ENCODE data around the gene EXD3.

EXD3 gene

DNA sequence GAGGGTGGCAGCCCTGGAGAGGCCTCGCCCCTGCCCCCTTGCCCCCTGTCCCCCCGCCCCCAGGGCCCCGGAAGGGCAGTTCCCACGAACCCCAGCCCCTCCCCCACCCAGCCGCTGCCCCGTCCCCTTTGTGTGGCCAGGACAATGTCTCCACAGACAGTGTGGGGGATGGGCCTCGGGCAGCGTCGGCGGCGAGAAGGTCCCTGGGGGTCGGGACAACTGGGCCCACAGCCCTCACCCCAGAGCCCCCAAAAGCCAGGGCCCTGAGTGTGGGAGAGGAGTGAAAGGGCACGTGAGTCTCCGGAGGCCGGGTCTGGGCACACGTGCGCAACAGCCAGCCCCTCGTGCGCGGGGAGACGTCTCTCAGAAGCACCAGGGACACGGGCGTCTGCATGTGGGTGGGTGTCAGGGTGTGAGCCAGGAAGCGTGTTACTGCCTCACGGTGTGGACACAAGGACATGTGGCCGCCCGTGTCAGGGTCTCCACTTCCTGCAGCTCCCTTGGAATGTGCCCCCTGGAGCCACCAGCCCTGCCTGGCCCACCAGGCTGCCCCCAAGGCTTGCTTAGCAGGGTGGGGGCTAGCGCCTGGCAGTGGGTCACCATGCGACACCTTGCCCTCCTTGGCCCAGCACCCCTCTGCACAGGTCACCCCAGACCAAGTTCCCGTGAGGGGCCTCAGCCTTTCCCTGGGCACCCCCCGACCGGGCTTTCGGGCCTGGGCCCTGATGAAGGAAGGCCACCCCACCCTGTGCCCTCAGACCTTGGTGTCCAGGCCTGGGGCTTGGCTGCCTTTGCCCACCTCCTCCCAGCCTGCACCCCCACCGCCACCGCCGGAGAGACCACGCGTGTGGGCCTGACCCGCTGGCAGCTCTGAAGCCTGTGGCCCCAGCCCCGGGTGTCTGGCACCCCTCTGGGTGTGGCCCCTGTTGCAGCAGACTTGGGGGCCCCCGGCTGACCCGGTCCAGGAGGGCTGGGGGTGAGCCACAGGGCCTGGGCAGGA is 108.1 kb downstream of the EXD3 start:
- DNase-seq = no peak

GRCh38 chr9:137313956-137314560 is 108.9 kb downstream of the EXD3 start:
- no peak for DNase-seq

DNA sequence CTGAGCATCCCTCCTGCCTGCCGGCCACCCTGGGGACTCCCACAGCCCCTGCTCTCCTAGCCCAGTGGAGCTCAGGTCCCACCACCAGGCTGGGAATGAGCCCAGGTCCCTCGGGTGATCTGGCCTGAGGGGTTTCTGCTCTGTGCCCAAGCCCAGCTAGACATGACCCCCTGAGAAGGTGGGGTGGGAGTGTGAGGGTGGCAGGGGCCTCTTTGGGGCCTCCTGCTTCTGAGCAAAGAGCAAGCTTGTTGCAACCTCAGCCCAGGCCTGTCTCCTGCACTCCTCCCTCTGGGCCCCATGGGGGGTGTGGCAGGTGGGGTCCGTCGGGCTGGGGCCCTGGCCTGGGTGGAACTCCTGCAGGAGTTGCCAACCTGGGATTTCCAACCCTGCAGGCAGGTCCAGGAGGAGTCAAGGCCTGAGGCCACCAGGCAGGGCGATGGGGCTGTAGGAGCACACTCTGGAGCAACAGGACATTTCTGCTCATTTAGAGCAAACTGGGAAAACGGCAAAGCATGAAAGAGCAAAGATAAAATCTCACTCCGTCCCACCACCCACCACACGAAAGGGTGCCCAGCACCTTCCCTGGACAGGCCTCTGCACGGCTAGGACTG is 109.5 kb downstream of the EXD3 start:
- DNase-seq = no peak

- DNase-seq = no peak
Measured at GRCh38 chr9:137312852-137313325, 110.1 kb downstream of the EXD3 start.

GRCh38 chr9:137311986-137312851 is 110.7 kb downstream of the EXD3 start:
- DNase-seq = no peak

DNA sequence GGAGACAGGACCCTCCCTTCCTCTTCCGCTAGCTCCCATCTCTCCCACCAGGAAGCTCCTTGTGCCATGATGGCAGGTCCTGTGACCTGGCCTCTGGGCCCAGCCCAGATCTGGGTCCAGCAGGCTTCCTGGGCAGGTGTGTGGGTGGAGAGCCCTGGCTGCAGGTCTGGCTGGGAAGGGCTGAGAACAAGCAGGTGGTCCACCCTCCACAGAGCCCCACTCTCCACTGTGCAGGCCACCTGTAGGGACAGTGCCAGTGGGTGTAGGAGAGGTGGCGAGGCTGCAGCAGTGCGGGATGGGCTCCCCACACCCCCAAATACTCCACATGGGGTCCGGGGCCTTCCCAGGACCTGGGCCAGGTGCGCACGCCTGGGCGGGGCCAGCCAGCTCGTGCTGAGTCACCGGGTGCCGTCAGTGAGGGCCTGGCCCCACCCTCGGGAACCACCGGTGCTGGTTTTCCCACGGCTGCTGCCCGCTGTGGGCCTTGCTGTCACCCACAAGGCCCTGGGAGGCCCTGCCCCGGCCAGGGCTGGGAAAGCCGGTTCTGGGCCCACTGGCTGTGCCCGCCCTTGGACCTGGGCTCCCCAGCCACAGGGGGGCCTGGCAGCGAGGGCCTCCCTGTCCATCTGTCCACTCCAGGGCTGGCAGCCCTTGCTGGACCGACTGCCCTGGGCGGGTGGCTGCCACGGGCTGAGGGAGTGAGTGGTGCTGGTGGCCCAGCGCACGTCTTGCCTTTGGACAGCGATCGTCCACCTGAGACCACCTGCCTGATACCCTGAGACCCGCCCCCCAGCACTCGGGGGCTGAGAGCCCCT is 111.6 kb downstream of the EXD3 start:
- DNase-seq = no peak

DNA sequence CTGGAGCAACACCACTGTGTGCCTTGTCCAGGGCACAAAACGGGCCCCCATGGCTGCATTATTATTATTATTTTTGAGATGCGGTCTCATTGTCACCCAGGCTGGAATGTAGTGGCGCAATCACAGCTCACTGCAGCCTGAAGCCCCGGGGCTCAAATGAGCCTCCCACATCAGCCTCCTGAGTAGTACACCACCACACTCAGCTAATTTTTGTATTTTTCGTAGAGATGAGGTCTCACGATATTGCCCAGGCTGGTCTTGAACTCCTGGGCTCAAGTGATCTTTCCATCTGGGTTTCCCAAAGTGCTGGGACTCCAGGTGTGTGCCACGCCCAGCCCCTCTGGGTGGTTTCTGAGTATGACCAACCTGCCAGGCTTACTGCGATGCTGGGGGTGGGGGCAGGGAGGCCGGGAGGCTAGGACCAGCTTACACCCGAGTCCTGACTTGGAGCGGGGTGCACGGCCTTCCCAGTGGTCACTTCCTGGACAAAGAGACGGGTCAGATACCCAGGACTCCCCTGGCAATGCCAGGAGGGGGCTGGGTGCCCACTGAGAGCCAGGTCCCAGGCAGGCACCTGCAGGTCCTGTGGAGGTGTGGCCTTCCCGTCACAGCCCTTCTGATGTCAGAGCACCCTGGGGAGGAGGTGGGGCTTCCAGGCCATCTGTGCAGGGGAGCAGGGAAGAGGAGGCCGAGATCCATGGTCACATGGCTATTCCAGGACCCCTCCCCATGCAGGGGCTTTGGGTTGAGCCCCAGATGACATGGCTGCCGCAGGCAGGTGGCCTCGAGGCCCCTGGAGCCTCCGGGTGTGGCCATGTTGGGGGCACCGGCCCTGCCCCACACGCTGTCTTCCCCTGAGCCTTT is 112.5 kb downstream of the EXD3 start:
- no peak for DNase-seq

DNA sequence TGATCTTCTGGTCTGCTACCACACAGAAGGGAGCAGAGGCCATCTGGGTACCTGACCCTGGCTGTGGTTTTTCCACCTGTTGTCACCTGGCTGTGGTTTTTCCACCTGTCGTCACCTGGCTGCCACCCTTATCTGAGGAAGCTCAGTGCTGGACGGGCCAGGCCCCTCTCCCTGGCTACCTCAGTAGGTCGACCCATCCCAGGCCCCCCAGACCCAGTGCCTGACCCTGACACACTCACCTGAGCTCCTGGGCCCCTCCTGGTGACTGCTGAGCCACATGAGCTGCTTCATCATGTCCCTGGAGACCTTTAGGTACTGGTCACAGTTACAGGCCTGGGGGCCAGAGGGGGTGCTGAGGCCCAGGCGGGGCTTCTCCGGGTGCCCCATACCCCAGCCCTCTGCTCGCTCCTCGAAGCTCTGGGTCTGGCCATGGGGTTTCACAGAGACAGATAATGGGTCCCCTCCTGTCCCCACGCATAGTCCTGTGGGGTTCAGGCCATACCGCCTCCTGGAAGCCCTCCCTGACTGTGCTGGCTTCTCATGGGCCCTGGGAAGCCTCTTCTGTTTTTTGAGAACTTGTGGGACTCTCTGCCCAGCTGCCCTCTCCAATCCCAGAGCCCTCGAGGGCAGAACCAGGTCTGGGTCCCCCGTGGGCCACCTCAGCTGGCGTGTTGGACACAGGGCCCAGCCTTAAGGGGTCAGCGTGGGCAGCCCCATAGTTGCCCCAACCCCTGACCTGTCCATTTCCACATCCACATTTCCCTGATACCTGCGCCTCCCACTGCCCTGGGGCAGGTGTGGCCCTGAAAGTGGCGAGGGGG is 113.4 kb downstream of the EXD3 start:
- no peak for DNase-seq

DNA sequence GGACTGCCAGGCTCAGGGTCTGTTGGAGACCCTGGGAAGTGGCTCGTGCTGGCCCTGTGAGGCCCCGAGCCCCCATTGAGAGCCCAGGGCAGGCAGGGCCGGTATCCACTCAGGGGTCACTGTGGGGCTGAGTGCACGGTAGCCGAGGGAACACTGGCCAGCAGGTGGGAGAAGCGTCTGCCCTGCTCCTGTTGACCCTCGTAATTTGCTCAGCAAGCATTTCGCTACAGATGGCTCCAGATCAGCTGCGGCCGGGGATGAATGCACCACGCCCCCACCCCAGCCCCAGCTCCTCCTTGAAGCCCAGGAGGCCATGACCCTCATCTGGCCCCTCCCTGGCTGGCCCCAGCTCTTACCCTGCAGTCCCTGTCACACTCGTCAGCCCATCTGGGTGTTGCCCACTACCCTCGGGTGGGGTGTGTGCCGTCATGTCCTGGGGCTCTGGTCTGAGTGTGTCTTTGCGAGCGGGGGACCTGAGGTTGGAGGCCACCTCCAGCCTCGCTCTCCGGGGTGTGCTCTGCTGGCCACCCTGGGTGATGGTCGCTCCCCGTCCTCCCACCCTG is 114.8 kb downstream of the EXD3 start:
- no peak for DNase-seq

DNA sequence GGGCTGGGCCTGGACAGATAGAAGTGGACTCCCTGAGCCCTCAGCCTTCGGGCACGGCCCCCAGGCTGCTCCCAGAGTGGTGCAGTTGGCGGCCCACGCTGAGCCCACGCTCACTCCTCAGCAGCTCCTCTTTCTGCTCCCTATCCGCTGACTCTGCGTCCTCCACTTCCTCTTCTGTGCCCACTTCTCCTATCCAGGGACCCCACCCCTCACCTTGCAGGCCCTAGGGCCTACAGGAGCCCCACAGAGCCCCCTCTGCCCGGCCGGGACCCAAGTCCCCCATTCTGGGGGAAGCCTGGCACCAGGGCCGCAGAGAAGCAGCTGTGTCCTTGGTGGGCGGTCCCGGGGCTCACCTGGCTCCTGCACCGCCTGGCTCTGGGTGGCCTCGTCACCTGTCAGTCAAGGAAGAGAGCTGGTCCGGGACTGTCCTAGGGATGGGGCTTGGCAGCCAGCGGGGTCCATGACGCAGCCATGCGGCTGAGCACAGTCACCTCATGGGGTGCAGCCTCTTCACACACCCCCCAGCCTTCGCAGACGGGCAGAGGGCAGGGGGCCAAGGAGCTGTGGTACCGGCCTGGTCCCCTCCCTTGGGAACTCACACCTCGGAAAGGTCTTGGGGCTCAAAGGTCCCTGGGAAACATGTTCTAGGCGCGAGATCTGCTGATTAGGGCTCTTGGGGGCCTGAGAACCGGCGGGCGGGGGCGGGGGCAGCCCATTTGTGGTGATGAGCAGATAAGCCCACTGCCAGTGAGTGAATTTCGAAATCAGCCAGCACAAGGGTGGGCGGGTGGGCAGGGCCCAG is 115.5 kb downstream of the EXD3 start:
- no peak for DNase-seq

DNA sequence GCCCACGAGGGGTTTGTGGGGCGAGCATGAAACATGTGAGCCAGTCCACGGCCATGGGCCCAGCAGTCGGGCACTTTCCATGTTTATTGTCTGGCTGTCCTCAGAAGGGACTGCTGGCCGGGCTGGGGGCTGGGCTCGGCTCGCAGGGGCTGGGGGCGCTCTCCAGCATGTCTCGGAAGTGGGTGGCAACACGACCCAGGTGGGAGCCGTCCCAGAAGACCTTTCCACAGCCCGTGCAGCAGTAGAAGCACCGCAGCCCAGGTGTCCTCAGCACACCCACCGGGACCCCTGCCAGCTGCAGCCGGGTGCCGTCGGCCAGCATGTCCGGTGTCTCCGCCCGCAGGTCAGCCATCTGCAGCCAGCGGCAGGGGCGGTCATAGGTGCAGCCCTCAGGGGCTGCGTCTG is 116.1 kb downstream of the EXD3 start:
- no peak for DNase-seq

DNA sequence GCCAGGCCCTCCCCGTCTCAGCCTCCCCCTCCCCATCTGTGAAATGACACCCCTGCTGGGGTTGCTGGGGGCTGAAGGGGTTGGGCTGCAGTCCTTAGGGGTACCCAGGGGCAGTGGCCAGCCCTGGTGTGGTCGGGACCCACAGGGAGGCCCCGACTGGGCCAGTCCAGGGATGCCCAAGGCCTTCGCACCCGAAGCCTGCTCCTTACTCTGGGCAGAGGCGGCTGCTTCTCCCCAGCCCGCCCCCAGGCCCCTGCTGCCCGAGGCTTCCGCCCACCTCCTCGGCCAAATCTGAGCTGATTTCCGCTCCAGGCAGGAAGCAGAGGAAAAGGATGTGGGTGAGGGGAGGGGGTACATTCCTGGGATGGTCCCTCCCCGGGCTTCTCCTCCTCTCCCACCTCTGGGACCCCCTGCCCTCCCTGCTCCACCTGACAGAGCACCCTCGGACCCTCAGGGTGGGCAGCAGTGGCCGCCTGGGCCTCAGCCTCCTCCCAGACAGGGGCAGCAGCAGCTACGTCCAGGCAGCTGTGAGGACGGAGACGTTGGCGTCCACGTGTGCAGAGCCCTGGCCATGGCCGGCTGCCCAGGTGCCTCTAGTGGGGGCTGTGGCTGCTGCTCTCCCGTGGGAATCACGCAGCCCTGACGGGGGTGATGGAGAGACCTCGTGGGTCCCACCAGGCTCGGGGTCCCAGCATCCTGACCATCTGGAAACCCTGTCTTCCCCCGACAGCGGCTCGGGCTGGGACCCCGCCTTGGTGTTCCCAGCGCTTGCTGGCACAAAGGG is 116.7 kb downstream of the EXD3 start:
- no peak for DNase-seq

- DNase-seq = no peak
Measured at GRCh38 chr9:137305798-137306065, 117.2 kb downstream of the EXD3 start.

DNA sequence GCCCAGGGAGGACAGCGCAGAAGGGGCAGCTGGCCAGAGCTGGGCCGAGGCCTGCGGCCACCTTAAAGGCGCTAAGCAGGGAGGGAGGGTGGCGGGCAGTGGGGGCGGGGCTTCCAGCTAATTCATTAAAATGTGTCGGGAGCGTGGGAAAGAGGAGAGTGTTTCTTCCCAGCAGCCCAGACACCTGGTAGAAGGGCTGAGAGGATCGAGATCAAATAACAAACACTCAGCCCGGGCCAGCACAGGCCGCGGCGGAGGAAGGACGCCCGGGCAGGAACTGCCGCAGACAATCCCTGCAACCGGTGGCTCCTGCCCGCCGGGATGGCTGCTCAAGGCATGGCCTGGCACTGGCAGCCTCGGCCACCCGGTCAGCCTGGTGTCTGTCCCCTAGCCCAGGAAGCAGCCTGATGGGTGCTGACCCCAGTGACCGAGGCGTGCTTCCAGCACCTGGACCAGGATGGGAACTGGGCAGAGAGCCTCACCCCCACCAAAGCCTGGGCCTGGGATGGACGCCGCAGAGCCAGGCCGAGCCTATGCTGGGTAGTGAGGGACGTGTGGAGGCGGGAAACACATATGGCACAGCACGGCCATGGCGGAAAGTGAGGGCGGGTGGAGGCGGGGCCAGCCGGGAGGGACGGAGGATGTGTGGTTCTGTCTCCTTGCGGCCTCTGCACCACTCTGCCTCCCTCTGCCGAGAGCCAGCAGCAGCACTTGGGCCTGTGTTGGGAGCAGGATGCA is 117.7 kb downstream of the EXD3 start:
- peak; percentile 30 for DNase-seq

DNA sequence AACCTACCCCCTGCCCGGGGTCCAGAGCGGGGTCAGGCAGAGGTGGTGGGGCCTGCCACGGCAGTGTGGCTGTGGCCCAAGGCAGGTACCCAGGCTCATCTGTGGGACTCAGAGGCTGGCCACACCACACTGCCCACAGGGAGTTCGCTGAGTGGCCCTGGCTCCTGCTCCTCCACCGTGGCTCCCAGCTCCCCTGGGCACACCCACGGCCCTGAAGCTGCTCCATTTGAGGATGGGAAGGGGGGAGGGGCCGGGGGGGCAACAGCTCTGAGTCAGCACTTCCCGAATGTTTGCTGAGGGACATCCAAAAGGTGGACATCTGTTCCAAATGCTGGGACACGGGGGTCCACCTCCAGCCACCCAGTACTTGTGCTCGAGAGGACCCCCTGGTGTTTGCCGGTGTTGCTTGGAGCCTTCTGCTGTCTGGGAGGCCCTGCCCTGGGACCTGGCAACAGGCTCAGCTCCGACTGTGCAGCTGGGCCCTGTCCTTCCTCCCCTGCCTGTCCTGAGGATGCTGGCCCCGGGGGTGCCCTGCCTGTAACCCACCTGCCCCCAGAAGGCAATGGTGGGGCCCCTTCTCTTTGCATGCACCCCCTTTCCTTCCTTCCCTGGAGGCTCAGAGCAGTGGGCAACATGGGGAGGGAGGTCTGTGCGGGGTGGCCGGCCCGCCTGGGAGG is 118.4 kb downstream of the EXD3 start:
- no peak for DNase-seq

GRCh38 chr9:137303893-137304382 is 119.0 kb downstream of the EXD3 start:
- DNase-seq = no peak

Data from NCI-H187 treated with DMSO at 0.1 percent for 48 hours (cell line).